ENCODE measurements around the gene MATN3. TPM values are rescaled to one million over a fixed set of nuclear protein-coding genes. Genes with fewer than 3 reads are reported as not detected.
A peak's percentile ranks its signal among the peaks of the same experiment; 100 is the strongest.

MATN3 gene
- total RNA-seq, 2 donors from 2014 or later = 1.3 to 1.8 TPM

- H3K36me3 ChIP-seq = no peaks in the 10 kb centered on the region
Observed at GRCh38 chr2:19993731-19994130, 18.7 kb downstream of the MATN3 start.

DNA sequence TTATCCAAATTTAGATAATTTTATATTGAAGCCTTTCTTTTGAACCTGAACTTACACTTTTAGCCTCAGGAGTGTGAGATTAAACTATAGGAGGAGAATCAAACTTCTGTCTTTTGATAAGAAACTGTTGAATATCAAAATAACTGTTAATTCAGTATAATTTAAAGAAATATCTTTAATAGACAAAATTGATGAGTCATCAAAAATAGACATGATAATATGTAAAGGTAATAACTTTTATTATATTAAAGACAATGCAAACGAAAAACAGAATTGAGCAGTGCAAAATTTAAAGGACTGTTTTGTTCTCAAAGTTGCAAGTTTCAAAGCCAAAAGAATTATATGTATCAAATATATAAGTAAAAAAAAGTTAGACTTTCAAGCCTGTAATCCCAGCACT, 20.6 kb downstream of the MATN3 start:
- Histone ChIP-seq H3K9me3 (no peaks in the 10 kb centered on the region), H3K4me3 (no peak overlapping the region), H3K4me1 (ENCODE audit: control insufficient read depth in 1 of 2, low read depth in 2 of 2) (peaks cover 4 to 16% of the 10 kb centered on the region in 2 donors), H3K27ac (no peak overlapping the region), H3K27me3 (replicated peaks; ENCODE audit: insufficient read depth) (no peaks in the 10 kb centered on the region), H3K36me3 (no peaks in the 10 kb centered on the region)
- DNase-seq (ENCODE audit: low spot score) = no peak
- TF ChIP-seq, protein P1, sequence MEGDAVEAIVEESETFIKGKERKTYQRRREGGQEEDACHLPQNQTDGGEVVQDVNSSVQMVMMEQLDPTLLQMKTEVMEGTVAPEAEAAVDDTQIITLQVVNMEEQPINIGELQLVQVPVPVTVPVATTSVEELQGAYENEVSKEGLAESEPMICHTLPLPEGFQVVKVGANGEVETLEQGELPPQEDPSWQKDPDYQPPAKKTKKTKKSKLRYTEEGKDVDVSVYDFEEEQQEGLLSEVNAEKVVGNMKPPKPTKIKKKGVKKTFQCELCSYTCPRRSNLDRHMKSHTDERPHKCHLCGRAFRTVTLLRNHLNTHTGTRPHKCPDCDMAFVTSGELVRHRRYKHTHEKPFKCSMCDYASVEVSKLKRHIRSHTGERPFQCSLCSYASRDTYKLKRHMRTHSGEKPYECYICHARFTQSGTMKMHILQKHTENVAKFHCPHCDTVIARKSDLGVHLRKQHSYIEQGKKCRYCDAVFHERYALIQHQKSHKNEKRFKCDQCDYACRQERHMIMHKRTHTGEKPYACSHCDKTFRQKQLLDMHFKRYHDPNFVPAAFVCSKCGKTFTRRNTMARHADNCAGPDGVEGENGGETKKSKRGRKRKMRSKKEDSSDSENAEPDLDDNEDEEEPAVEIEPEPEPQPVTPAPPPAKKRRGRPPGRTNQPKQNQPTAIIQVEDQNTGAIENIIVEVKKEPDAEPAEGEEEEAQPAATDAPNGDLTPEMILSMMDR (IDR thresholded peaks at IDR 0.05) = no peak
- ATAC-seq (ENCODE audit: insufficient number of reproducible peaks, low FRiP score, low read depth) = no peak

More at GRCh38 chr2:19993731-19994130, 18.7 kb downstream of the MATN3 start:
- H3K27me3 ChIP-seq (replicated peaks; ENCODE audit: insufficient read depth) = no peaks in the 10 kb centered on the region
- H3K4me1 ChIP-seq (ENCODE audit: control insufficient read depth in 1 of 2, low read depth in 2 of 2) = peaks cover 4 to 9% of the 10 kb centered on the region in 2 donors
- DNase-seq (ENCODE audit: low spot score) (no peak), ATAC-seq (ENCODE audit: insufficient number of reproducible peaks, low FRiP score, low read depth) (no peak)
- TF ChIP-seq, protein P1 (IDR thresholded peaks at IDR 0.05) = no peak
- no peak overlapping the region for H3K4me3 ChIP-seq
- H3K27ac ChIP-seq = no peak overlapping the region
- no peaks in the 10 kb centered on the region for H3K9me3 ChIP-seq

GRCh38 chr2:19990416-19990728, 22.1 kb downstream of the MATN3 start:
- ATAC-seq (ENCODE audit: insufficient number of reproducible peaks, low FRiP score, low read depth) = no peak

DNA sequence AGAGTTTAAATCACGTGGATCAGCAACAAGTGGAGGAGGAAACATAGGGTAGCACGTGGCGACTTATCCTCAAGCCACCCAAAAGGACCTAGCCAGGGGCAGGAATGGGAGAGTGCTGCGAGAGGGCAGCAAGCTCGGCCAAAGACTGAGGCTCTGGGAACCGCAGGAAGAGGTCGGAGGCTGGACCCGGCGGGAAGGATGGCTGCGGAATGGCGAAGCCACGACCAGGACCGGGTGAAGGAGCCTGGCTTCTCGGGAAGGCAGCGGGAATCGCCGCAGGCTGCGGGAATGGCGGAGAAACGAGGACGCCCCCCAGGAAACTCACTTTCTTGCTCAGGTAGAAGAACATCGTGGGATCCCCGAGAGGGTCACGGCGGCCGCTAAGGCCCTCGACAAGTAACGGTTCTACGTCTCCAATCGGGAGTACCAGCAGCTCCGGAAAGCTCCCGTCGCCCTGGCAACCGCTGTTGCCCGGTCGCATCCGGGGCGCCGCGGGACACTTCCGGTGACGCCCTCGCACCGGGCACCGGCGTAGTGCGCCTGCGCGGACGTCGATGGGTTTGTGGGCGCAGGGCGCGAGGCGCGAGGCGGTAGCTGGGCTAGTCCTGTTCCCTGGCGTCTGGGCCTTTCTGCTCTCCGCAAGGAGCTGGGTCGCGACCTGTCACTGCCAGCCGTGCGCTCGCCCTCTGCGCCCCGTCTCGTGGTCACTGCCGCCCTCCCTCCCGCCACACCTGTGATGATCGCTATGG, 22.6 kb downstream of the MATN3 start, which contains the start of gene WDR35:
Gene WDR35, minus strand, starts transcription at position 439 of the 749 bp plus-strand sequence. Its CDS starts 90 bp downstream, at position 349.
- peaks cover 4 to 16% of the 10 kb centered on the region in 2 donors for H3K4me1 ChIP-seq (ENCODE audit: control insufficient read depth in 1 of 2, low read depth in 2 of 2)
- DNase-seq (ENCODE audit: low spot score) (peak; percentile 64), ATAC-seq (ENCODE audit: insufficient number of reproducible peaks, low FRiP score, low read depth) (peak; percentile 86)
- no peaks in the 10 kb centered on the region for H3K27me3 ChIP-seq (replicated peaks; ENCODE audit: insufficient read depth)
- no peaks in the 10 kb centered on the region for H3K9me3 ChIP-seq
- H3K4me3 ChIP-seq = peak within 1 kb of the TSS; percentile 92
- H3K27ac ChIP-seq = peak within 1 kb of the TSS; percentile 54 to 69
- TF ChIP-seq, protein P1 (IDR thresholded peaks at IDR 0.05) = no peak
- H3K36me3 ChIP-seq = no peaks in the 10 kb centered on the region

More at GRCh38 chr2:19990416-19990728, 22.1 kb downstream of the MATN3 start:
- Histone ChIP-seq H3K4me1 (ENCODE audit: control insufficient read depth in 1 of 2, low read depth in 2 of 2) (peaks cover 4 to 16% of the 10 kb centered on the region in 2 donors), H3K36me3 (no peaks in the 10 kb centered on the region), H3K9me3 (no peaks in the 10 kb centered on the region), H3K27me3 (replicated peaks; ENCODE audit: insufficient read depth) (no peaks in the 10 kb centered on the region), H3K27ac (peak overlapping the region in 1 of 2 donors; percentile 69), H3K4me3 (peak overlapping the region; percentile 92)
- TF ChIP-seq, protein P1 (IDR thresholded peaks at IDR 0.05) = no peak
- DNase-seq (ENCODE audit: low spot score) = no peak

DNA sequence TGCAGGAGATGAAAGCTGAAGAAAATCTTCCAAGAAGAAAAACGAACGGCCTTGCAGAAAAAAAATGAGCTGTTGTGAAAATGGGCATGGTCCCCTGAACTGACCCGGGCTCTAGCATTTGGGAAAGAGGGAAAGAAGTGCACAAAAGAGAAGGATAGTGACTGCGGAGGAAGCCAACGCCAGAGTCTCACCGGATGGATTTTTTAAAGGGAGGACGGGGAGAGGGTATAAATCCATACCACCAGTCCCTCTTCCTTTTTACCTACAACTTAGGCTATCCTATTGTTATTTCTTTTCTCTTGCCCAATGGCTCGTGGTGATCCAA, 23.2 kb downstream of the MATN3 start:
- TF ChIP-seq, protein P1 (IDR thresholded peaks at IDR 0.05) = no peak
- Histone ChIP-seq H3K4me3 (peak overlapping the region; percentile 92), H3K27ac (peak overlapping the region; percentile 54 to 69), H3K9me3 (no peaks in the 10 kb centered on the region), H3K4me1 (ENCODE audit: control insufficient read depth in 1 of 2, low read depth in 2 of 2) (peaks cover 4 to 16% of the 10 kb centered on the region in 2 donors), H3K36me3 (no peaks in the 10 kb centered on the region), H3K27me3 (replicated peaks; ENCODE audit: insufficient read depth) (no peaks in the 10 kb centered on the region)
- ATAC-seq (ENCODE audit: insufficient number of reproducible peaks, low FRiP score, low read depth) (no peak), DNase-seq (ENCODE audit: low spot score) (no peak)
